Calu3 (cell line): ENCODE results near the gene C17orf50. TPM values are rescaled to one million over a fixed set of nuclear protein-coding genes. Genes with fewer than 3 reads are reported as not detected.

Experiments
- BruUV-seq: library from RNA; stranded (reverse); fragments of 400-500 nt; replicated peaks from 2 replicates; lab custom pipeline; 2021; lab: Mats Ljungman, UMichigan
- CTCF ChIA-PET: fragments of 300-600 bp; sonication (Branson Sonifier 250); formaldehyde crosslinking; loops from one replicate; lab custom pipeline; 2022; ENCODE audit warnings: antibody characterized with exemption; lab: Charles Lee
- DNase-seq: peaks from one replicate; pipeline ENCODE4 v3.0.0; 2022
- H3K27ac Mint-ChIP-seq: one replicate; pipeline ENCODE4 v1.8.0; 2022; ENCODE audit warnings: mixed read lengths; ENCODE audit not compliant: unreplicated experiment
- H3K27me3 Mint-ChIP-seq: one replicate; pipeline ENCODE4 v1.8.0; 2022; ENCODE audit warnings: mixed read lengths; ENCODE audit not compliant: unreplicated experiment
- H3K36me3 Mint-ChIP-seq: one replicate; pipeline ENCODE4 v1.8.0; 2022; ENCODE audit warnings: mild to moderate bottlenecking, moderate library complexity, mixed read lengths; ENCODE audit not compliant: insufficient read depth, unreplicated experiment
- H3K4me1 Mint-ChIP-seq: one replicate; pipeline ENCODE4 v1.8.0; 2022; ENCODE audit warnings: mild to moderate bottlenecking, low read depth, mixed read lengths; ENCODE audit not compliant: unreplicated experiment
- H3K4me3 Mint-ChIP-seq: one replicate; pipeline ENCODE4 v1.8.0; 2022; ENCODE audit warnings: mild to moderate bottlenecking, low read depth, moderate library complexity, mixed read lengths; ENCODE audit not compliant: unreplicated experiment
- H3K9me3 Mint-ChIP-seq: one replicate; pipeline ENCODE4 v1.8.0; 2022; ENCODE audit warnings: low read depth, mixed read lengths; ENCODE audit not compliant: unreplicated experiment
- CTCF ChIP-seq: fragments of 200-600 bp; IDR thresholded peaks from one replicate; pipeline ENCODE4 v1.8.0; 2022; ENCODE audit warnings: antibody characterized with exemption; ENCODE audit not compliant: unreplicated experiment
- intact Hi-C: fragments of 100-400 bp; cut with micrococcal nuclease; formaldehyde crosslinking; loops from one replicate; pipeline ENCODE4 v1.10.0; 2022; ENCODE audit not compliant: unreplicated experiment
- total RNA-seq: library from RNA; stranded (reverse); gene quantifications from 2 replicates; pipeline ENCODE4 v1.2.3, GENCODE V29; 2022

Gene C17orf50
- total RNA-seq, 1 experiment from 2014 or later: not detected

DNA sequence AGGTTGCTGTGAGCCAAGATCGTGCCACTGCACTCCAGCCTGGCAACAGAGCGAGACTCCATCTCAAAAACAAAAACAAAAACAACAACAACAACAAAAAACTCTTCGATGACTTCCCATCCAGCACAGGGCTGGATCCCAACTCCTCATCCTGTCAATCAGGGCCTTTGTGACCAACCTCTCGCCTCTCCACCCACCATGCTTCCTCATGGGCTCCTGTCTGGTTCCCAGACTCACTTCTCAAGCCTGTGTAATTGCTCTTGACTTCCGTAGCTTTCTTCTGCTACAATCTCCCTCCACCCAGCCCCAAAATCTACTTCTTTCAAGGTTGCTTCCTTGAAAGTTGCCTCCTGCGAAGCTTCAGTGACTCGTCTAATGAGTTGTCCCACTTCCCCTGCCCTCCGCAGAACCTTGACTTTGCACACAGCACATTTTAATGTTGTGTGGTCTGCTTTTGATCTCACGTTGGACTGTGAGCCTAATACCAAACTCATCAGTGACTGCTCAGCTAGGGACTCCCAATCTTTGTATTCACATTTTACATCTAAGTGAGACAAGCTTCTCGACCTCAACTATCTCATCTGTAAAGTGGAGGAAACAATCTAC is 30.2 kb upstream of the C17orf50 start:
- Mint-ChIP-seq H3K36me3 (peaks cover 15% of the 10 kb centered on the region), H3K9me3 (no peaks in the 10 kb centered on the region), H3K4me3 (peak overlapping the region; percentile 62), H3K27ac (peak overlapping the region; percentile 11), H3K27me3 (peaks cover 12% of the 10 kb centered on the region), H3K4me1 (peaks cover 7% of the 10 kb centered on the region)
- intact Hi-C loops: no loop called here
- TF ChIP-seq CTCF: no peak
- BruUV-seq: no TSS peak
- no peak for DNase-seq
- CTCF ChIA-PET: interaction anchor here (0.6 to 1.4 kb wide), 2 partner anchors 17 to 21 kb away, joined by 3 to 4 read pairs; no protein-coding TSS in a partner anchor

- peaks cover 7% of the 10 kb centered on the region for H3K4me1 Mint-ChIP-seq
- H3K27ac Mint-ChIP-seq: peak within 1 kb of the TSS; percentile 11
- H3K4me3 Mint-ChIP-seq: peak within 1 kb of the TSS; percentile 62
- peaks cover 15% of the 10 kb centered on the region for H3K36me3 Mint-ChIP-seq
- peak; percentile 59 for DNase-seq
- no TSS peak for BruUV-seq
- peaks cover 12% of the 10 kb centered on the region for H3K27me3 Mint-ChIP-seq
- no peak for TF ChIP-seq CTCF
- intact Hi-C loops: no loop called here
- no peaks in the 10 kb centered on the region for H3K9me3 Mint-ChIP-seq
- CTCF ChIA-PET: interaction anchor here (0.6 to 1.4 kb wide), 2 partner anchors 16 to 21 kb away, joined by 3 to 4 read pairs; no protein-coding TSS in a partner anchor
Observed at GRCh38 chr17:35731239-35731916, 29.3 kb upstream of the C17orf50 start, which contains the start of gene RASL10B. Gene RASL10B (plus strand): TSS chr17:35731639. CDS start chr17:35735185, 3,546 bp downstream.

DNA sequence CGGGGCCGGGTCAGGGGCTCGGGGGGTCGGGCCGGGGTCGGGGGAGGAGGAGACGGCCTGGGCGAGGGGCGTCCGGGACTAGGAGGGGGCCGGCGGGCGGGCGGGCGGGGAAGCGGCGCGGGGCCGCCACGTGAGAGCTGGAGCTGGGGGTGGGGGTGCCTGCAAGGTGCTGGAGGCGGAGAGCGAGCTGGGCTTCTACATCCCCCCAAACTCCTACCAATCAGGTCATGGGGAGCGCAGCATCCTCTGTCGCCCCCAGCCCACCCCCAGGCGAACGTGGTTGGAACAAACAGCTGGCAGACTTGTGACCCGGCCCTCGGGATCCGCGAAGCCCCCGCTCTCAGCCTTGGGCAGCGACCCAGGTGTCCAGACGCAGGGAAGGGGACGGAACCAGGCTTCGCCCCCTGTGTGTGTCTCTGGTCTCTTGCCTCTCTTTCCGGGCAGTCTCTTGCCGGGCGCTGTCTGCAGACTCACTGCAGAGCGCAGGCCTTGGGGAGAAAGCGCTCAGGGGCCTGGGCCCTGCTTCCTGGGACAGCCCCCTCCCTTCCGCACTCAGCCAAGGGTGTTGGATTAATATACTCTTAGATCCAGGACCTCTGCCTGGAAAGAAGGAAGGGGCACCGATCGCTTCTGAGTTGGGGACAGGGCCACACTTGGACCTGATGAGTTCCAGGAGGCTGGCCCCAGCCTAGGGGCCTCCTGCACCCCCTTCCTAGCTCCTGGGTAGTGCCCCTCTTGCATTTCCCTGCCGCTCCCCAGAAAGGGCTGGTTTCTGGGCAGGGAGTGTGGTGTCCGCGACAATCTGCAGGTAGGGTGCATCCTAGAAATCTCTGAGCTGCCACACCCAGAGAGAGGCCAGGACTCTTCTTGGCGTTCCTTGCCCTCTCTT is 28.5 kb upstream of the C17orf50 start:
- no peak for TF ChIP-seq CTCF

GRCh38 chr17:35732806-35733136 is 27.9 kb upstream of the C17orf50 start:
- BruUV-seq: no TSS peak
- no peak for TF ChIP-seq CTCF
- Mint-ChIP-seq H3K4me3 (no peak overlapping the region), H3K9me3 (no peaks in the 10 kb centered on the region), H3K36me3 (peaks cover 15% of the 10 kb centered on the region), H3K4me1 (peaks cover 7% of the 10 kb centered on the region), H3K27ac (no peak overlapping the region), H3K27me3 (peaks cover 12% of the 10 kb centered on the region)
- CTCF ChIA-PET: interaction anchor here (0.6 kb wide), 1 partner anchor 71 kb away, joined by 4 read pairs; no protein-coding TSS in a partner anchor
- intact Hi-C loops: no loop called here
- DNase-seq: no peak

More for the DNA sequence above, 28.5 kb upstream of the C17orf50 start:
- no peak for DNase-seq
- BruUV-seq: no TSS peak
- Mint-ChIP-seq H3K36me3 (peaks cover 15% of the 10 kb centered on the region), H3K4me1 (peaks cover 7% of the 10 kb centered on the region), H3K27me3 (peaks cover 12% of the 10 kb centered on the region), H3K4me3 (peak overlapping the region; percentile 50), H3K9me3 (no peaks in the 10 kb centered on the region), H3K27ac (no peak overlapping the region)
- CTCF ChIA-PET: interaction anchor here (0.6 kb wide), 1 partner anchor 72 kb away, joined by 4 read pairs; no protein-coding TSS in a partner anchor
- intact Hi-C loops: no loop called here
